Esophagus squamous epithelium (tissue), 5 donors: ENCODE data around the gene MTF1. TPM values are rescaled to one million over a fixed set of nuclear protein-coding genes. Genes with fewer than 3 reads are reported as not detected.

ENCODE experiments used
- DNase-seq: peaks from one replicate; lab custom pipeline; 2025; lab: John Stamatoyannopoulos, UW
- H3K27ac ChIP-seq, 4 donors: fragments of 200-600 bp; sonication (generic); one replicate each; pipeline ENCODE4 v1.5.1; 2016 to 2019; ENCODE audit warnings: mild to moderate bottlenecking in 1 of 4
- H3K27me3 ChIP-seq, 4 donors: fragments of 200-600 bp; sonication (generic); 1 replicate in 3 of 4; 2 replicates in 1 of 4; pipeline versions ENCODE4 v1.5.1 to v1.6.0; 2017 to 2021; ENCODE audit warnings: antibody characterized with exemption in 1 of 4
- H3K36me3 ChIP-seq, 3 donors: fragments of 200-600 bp; sonication (generic); one replicate each; pipeline ENCODE4 v1.5.1; 2016 to 2019
- H3K4me1 ChIP-seq, 3 donors: fragments of 200-600 bp; sonication (generic); one replicate each; pipeline ENCODE4 v1.5.1; 2017 to 2019
- H3K4me3 ChIP-seq, 4 donors: fragments of 200-600 bp; sonication (generic); 1 replicate in 3 of 4; 2 replicates in 1 of 4; pipeline ENCODE4 v1.5.1; 2016 to 2019; ENCODE audit warnings: mild to moderate bottlenecking in 2 of 4, moderate library complexity in 1 of 4
- H3K9me3 ChIP-seq, 3 donors: fragments of 200-600 bp; sonication (generic); one replicate each; pipeline ENCODE4 v1.5.1; 2016 to 2019
- POLR2A ChIP-seq, 4 donors: fragments of 450-650 bp; IDR thresholded peaks; one replicate each; pipeline ENCODE4 v1.6.1; 2017; ENCODE audit warnings: antibody characterized with exemption in 4 of 4, mild to moderate bottlenecking in 4 of 4, moderate library complexity in 3 of 4
- WGBS, 2 donors: methylation state at CpG; one replicate each; pipeline ENCODE4 v1.1.5; 2018; 5-methylcytosine and 5-hydroxymethylcytosine counted together
- intact Hi-C: fragments of 100-400 bp; cut with DNase I; formaldehyde crosslinking; loops from one replicate; pipeline ENCODE4 v1.15.0; 2022
- total RNA-seq, 4 donors: library from RNA; depleted of rRNA; stranded (reverse); fragments of >200 nt; gene quantifications; one replicate each; pipeline ENCODE4 v1.1.0, GENCODE V29; 2016
- TF ChIP-seq, protein P1 (sequence below), 6 experiments: fragments of 450-650 bp in 4 of 6; fragments of 200-600 bp in 2 of 6; sonication (generic) in 2 of 6; IDR thresholded peaks; one replicate each; pipeline ENCODE4 v1.5.1; 2016 to 2019; ENCODE audit warnings: antibody characterized with exemption in 6 of 6, mild to moderate bottlenecking in 4 of 6, moderate library complexity in 4 of 6
- donor health status: DM: yes; HTN: yes; CAD: no.

The MTF1 gene
- total RNA-seq, 4 donors from 2014 or later: 6.3 to 13.4 (median 9.9) TPM

DNA sequence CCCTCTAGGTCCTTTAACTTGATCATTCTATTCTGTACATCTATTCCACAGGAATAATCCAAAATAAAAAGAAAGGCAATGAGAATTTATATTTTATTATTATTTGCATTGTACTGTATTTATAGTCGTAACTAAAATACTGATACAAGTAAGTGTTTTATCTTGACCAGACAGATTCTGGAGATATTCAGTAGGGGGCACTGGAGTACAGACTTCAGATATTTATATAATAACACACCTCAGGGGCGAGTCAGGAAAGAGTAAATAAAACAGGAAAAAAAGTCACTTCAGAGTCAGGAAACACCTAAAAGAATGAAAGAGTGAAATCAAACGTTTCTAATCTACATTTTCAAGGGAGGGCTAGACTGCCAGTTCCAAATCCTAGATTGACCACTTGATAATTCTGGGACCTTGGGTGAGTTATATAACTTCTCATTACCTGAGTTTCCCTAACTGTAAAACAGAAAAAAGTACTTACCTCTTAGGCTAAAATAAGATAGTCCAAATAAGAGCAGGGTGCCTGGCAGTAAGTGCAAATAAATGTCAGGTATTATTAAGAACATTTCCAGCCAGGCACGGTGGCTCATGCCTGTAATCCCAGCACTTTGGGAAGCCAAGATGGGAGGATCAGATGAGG, 31.1 kb upstream of the MTF1 start:
- WGBS, 2 donors: 24 to 27% methylated on average over 4 of the region's 4 CpGs
- Histone ChIP-seq H3K27me3 (no peaks in the 10 kb centered on the region), H3K36me3 (peaks cover 0 to 67% (median 19%) of the 10 kb centered on the region in 3 donors), H3K4me1 (no peaks in the 10 kb centered on the region), H3K9me3 (no peaks in the 10 kb centered on the region), H3K27ac (no peak overlapping the region), H3K4me3 (no peak overlapping the region)
- no peak for TF ChIP-seq POLR2A (IDR thresholded peaks at IDR 0.05)
- TF ChIP-seq, protein P1, sequence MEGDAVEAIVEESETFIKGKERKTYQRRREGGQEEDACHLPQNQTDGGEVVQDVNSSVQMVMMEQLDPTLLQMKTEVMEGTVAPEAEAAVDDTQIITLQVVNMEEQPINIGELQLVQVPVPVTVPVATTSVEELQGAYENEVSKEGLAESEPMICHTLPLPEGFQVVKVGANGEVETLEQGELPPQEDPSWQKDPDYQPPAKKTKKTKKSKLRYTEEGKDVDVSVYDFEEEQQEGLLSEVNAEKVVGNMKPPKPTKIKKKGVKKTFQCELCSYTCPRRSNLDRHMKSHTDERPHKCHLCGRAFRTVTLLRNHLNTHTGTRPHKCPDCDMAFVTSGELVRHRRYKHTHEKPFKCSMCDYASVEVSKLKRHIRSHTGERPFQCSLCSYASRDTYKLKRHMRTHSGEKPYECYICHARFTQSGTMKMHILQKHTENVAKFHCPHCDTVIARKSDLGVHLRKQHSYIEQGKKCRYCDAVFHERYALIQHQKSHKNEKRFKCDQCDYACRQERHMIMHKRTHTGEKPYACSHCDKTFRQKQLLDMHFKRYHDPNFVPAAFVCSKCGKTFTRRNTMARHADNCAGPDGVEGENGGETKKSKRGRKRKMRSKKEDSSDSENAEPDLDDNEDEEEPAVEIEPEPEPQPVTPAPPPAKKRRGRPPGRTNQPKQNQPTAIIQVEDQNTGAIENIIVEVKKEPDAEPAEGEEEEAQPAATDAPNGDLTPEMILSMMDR (IDR thresholded peaks at IDR 0.05): peak; percentile 15 to 65 (median 44)
- intact Hi-C loops: no loop called here
- no peak for DNase-seq

DNA sequence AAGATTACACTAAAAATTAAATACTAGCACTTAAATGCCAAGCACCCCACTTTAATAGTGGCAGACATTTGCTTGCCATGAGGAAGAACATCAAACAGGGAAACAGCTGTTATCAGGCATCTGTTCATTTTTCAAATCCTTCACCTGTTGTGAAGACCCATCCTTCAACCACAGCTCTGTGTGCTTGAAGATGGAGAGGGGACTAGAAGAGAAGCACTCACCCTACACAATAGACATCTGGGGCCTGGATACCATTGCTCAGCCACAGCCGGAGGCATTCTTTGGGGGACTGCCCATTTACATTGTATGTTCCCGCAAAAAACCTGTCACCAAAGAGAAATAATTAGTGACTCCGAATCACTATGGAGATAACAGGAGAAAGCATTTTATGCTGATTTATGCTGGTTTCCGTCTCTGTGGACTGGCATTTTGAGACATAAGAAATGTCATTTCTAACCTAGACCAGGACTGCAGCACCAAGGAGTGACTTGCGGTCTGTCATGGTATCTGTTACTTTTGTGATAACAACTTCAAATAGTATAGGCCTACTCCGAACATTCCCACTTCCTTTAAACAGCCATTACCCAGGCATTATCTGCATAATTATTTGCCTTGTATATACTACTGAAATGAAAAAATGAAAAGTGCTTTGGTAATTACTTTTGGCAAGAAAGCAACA, 28.8 kb upstream of the MTF1 start:
- Histone ChIP-seq H3K4me1 (no peaks in the 10 kb centered on the region), H3K9me3 (no peaks in the 10 kb centered on the region), H3K4me3 (no peak overlapping the region), H3K36me3 (peaks cover 0 to 83% (median 29%) of the 10 kb centered on the region in 3 donors), H3K27ac (no peak overlapping the region), H3K27me3 (no peaks in the 10 kb centered on the region)
- TF ChIP-seq, protein P1 (IDR thresholded peaks at IDR 0.05): no peak
- no peak for TF ChIP-seq POLR2A (IDR thresholded peaks at IDR 0.05)
- DNase-seq: no peak
- intact Hi-C loops: no loop called here
- WGBS, 2 donors: 77 to 85% methylated on average over 6 of the region's 6 CpGs

DNA sequence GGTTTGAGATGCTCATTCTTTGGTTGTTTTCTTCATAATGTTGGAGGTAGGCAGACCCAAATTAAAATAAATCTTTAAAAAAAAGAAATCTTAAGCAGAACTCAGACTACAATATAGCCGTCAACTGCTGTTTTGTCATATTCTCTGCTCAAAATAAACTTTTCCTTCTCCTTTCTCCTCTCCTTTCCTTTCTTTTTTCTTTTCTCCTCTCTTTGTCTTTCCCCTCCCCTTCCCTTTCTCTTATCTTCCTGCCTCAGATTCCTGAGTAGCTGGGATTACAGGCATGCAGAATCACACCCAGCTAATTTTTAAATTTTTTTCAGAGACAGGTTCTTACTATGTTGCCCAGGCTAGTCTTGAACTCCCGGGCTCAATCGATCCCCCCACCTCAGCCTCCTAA, 24.8 kb upstream of the MTF1 start:
- Histone ChIP-seq H3K27me3 (no peaks in the 10 kb centered on the region), H3K9me3 (no peaks in the 10 kb centered on the region), H3K4me1 (no peaks in the 10 kb centered on the region), H3K4me3 (no peak overlapping the region), H3K27ac (no peak overlapping the region), H3K36me3 (peaks cover 8 to 100% (median 44%) of the 10 kb centered on the region in 3 donors)
- 85 to 90% methylated on average over 3 of the region's 3 CpGs for WGBS, 2 donors
- DNase-seq: no peak
- TF ChIP-seq POLR2A (IDR thresholded peaks at IDR 0.05): no peak
- TF ChIP-seq, protein P1 (IDR thresholded peaks at IDR 0.05): no peak
- intact Hi-C loops: no loop called here

DNA sequence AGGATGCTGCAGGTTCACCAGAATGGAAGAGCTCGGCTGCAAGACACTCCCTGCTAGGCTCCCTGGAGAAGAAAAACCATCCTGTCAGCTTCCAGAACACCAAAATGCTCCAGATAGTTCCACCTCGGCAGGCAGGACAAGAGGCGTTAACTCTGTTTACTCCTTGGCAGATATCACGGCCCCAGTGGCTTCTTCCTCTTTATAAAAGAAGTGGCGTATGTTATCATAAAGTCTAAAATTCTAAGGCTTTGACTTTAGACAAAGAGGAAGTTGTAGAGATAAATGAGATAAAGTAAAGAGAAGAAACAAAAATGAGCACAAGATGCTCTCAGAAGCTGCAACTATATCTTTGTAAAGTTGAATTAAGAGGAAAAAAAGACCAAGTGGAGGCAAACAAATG, 24.3 kb upstream of the MTF1 start:
- H3K36me3 ChIP-seq: peaks cover 8 to 100% (median 44%) of the 10 kb centered on the region in 3 donors
- no peaks in the 10 kb centered on the region for H3K27me3 ChIP-seq
- H3K4me1 ChIP-seq: no peaks in the 10 kb centered on the region
- 74 to 84% methylated on average over 5 of the region's 5 CpGs for WGBS, 2 donors
- no peak overlapping the region for H3K4me3 ChIP-seq
- no peaks in the 10 kb centered on the region for H3K9me3 ChIP-seq
- no peak for TF ChIP-seq POLR2A (IDR thresholded peaks at IDR 0.05)
- TF ChIP-seq, protein P1 (IDR thresholded peaks at IDR 0.05): no peak
- no peak overlapping the region for H3K27ac ChIP-seq
- intact Hi-C loops: no loop called here
- no peak for DNase-seq

DNA sequence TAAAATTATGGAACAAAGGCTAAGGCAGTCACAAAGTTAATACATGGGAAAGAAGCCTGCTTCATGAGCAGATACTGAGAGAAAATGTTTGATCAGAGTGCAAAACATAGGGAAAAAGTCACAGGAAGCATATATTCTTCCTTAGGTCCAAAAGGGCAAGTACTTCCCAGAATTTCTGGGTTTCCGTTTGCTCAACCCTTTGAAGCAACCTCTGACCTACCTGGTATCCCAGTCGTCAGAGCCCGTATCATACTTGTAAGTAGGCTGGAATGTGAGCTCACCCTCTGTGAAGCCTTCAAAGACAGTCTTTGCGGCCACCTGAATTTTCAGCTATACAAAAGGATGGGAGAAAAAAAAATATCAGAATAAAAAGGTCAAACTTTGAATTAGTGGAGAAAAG, 20.5 kb upstream of the MTF1 start:
- TF ChIP-seq, protein P1 (IDR thresholded peaks at IDR 0.05): no peak
- TF ChIP-seq POLR2A (IDR thresholded peaks at IDR 0.05): no peak
- Histone ChIP-seq H3K4me1 (no peaks in the 10 kb centered on the region), H3K36me3 (peaks cover 14 to 97% (median 31%) of the 10 kb centered on the region in 3 donors), H3K27me3 (no peaks in the 10 kb centered on the region), H3K9me3 (no peaks in the 10 kb centered on the region), H3K4me3 (no peak overlapping the region), H3K27ac (no peak overlapping the region)
- intact Hi-C loops: no loop called here
- DNase-seq: no peak
- 90% methylated on average over 4 of the region's 4 CpGs for WGBS, 2 donors
